Ascending aorta (tissue), 2 donors: ENCODE measurements around the gene IL18RAP. TPM values are rescaled to one million over a fixed set of nuclear protein-coding genes. Genes with fewer than 3 reads are reported as not detected.

Experiments
- DNase-seq, 2 donors: peaks; one replicate each; pipeline ENCODE4 v3.0.0-alpha.2; 2019; ENCODE audit warnings: low spot score in 2 of 2
- H3K27ac ChIP-seq, 2 donors: fragments of 200-600 bp; sonication (generic); one replicate each; pipeline ENCODE4 v1.5.1; 2016 to 2017; ENCODE audit warnings: mild to moderate bottlenecking in 1 of 2
- H3K27me3 ChIP-seq: fragments of 200-600 bp; sonication (generic); one replicate; pipeline ENCODE4 v1.5.1; 2017
- H3K36me3 ChIP-seq, 2 donors: fragments of 200-600 bp; sonication (generic); one replicate each; pipeline ENCODE4 v1.5.1; 2016
- H3K4me1 ChIP-seq, 2 donors: fragments of 200-600 bp; sonication (generic); one replicate each; pipeline ENCODE4 v1.5.1; 2016 to 2017; ENCODE audit warnings: mild to moderate bottlenecking in 1 of 2
- H3K4me3 ChIP-seq, 2 donors: fragments of 200-600 bp; sonication (generic); one replicate each; pipeline ENCODE4 v1.5.1; 2016 to 2017; ENCODE audit warnings: mild to moderate bottlenecking in 1 of 2
- H3K9me3 ChIP-seq, 2 donors: fragments of 200-600 bp; sonication (generic); one replicate each; pipeline ENCODE4 v1.5.1; 2016
- CTCF ChIP-seq, 3 experiments: fragments of 200-600 bp in 2 of 3; fragments of 450-650 bp in 1 of 3; sonication (generic) in 2 of 3; IDR thresholded peaks; one replicate each; pipeline ENCODE4 v1.5.1; 2016 to 2019; ENCODE audit warnings: antibody characterized with exemption in 3 of 3, mild to moderate bottlenecking in 1 of 3, moderate library complexity in 1 of 3
- intact Hi-C: fragments of 100-400 bp; cut with DNase I; formaldehyde crosslinking; loops from one replicate; pipeline ENCODE4 v1.15.1; 2023
- total RNA-seq: library from RNA; depleted of rRNA; stranded (reverse); fragments of >200 nt; gene quantifications from one replicate; pipeline ENCODE4 v1.1.0, GENCODE V29; 2016

Gene IL18RAP
- total RNA-seq, 1 donor from 2014 or later = 0.11 TPM

DNA sequence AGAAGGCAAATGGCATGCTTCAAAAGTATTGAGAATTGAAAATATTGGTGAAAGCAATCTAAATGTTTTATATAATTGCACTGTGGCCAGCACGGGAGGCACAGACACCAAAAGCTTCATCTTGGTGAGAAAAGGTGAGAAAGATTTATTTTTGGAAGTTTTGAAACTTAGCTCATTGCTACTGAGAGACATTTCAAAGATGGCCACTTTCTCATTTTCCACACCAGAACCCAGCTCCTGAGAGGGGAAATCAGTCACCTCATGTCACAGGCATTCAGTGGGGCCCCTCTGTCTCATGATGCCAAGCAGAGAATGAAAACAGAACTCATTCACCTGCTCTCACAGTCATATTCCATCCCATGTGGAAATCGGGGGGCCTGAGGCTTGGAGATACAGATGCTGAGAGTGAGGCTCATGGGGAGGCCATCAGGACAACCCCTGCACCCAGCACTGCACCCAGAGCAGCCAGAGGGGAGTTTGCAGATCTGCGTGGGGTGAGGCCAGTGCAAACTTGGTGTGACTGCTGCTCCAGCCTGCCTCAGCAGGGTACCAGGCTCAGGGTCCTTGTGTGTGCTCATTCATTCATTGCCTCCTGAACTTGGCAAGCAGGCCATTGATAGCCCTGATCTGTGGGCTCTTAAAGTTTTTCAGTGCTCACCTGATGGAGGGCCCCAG, 36.0 kb upstream of the IL18RAP start:
- no peaks in the 10 kb centered on the region for H3K27me3 ChIP-seq
- no peak for DNase-seq
- H3K36me3 ChIP-seq = no peaks in the 10 kb centered on the region
- peaks cover 0 to 22% of the 10 kb centered on the region in 2 donors for H3K9me3 ChIP-seq
- intact Hi-C loops = no loop called here
- H3K4me1 ChIP-seq = no peaks in the 10 kb centered on the region
- no peak overlapping the region for H3K4me3 ChIP-seq
- no peak overlapping the region for H3K27ac ChIP-seq
- TF ChIP-seq CTCF (IDR thresholded peaks at IDR 0.05) = no peak

GRCh38 chr2:102387763-102388546, 35.0 kb upstream of the IL18RAP start:
- Histone ChIP-seq H3K9me3 (peaks cover 0 to 16% of the 10 kb centered on the region in 2 donors), H3K27ac (no peak overlapping the region), H3K4me3 (no peak overlapping the region), H3K27me3 (no peaks in the 10 kb centered on the region), H3K36me3 (no peaks in the 10 kb centered on the region), H3K4me1 (no peaks in the 10 kb centered on the region)
- no peak for DNase-seq
- intact Hi-C loops = no loop called here
- TF ChIP-seq CTCF (IDR thresholded peaks at IDR 0.05) = no peak

GRCh38 chr2:102391565-102391964, 31.4 kb upstream of the IL18RAP start:
- no peaks in the 10 kb centered on the region for H3K9me3 ChIP-seq
- no peak overlapping the region for H3K4me3 ChIP-seq
- H3K36me3 ChIP-seq = no peaks in the 10 kb centered on the region
- H3K27ac ChIP-seq = no peak overlapping the region
- intact Hi-C loops = no loop called here
- H3K27me3 ChIP-seq = no peaks in the 10 kb centered on the region
- DNase-seq = no peak
- no peaks in the 10 kb centered on the region for H3K4me1 ChIP-seq
- no peak for TF ChIP-seq CTCF (IDR thresholded peaks at IDR 0.05)

GRCh38 chr2:102392096-102392495, 30.9 kb upstream of the IL18RAP start:
- no peak for DNase-seq
- Histone ChIP-seq H3K9me3 (no peaks in the 10 kb centered on the region), H3K4me1 (no peaks in the 10 kb centered on the region), H3K4me3 (no peak overlapping the region), H3K27ac (no peak overlapping the region), H3K36me3 (no peaks in the 10 kb centered on the region), H3K27me3 (no peaks in the 10 kb centered on the region)
- no peak for TF ChIP-seq CTCF (IDR thresholded peaks at IDR 0.05)
- intact Hi-C loops = no loop called here

- no peak for DNase-seq
- no peak overlapping the region for H3K4me3 ChIP-seq
- intact Hi-C loops = no loop called here
- no peaks in the 10 kb centered on the region for H3K4me1 ChIP-seq
- no peak overlapping the region for H3K27ac ChIP-seq
- H3K36me3 ChIP-seq = no peaks in the 10 kb centered on the region
- no peak for TF ChIP-seq CTCF (IDR thresholded peaks at IDR 0.05)
- no peaks in the 10 kb centered on the region for H3K9me3 ChIP-seq
- H3K27me3 ChIP-seq = no peaks in the 10 kb centered on the region
Observed at GRCh38 chr2:102392942-102393341, 30.0 kb upstream of the IL18RAP start.
